ENCODE measurements around the gene AHDC1. TPM values are rescaled to one million over a fixed set of nuclear protein-coding genes. Genes with fewer than 3 reads are reported as not detected.

The AHDC1 gene
- total RNA-seq, 2 donors from 2014 or later: 27.1 to 83.7 TPM

GRCh38 chr1:27563591-27564471, 40.1 kb downstream of the AHDC1 start:
- Histone ChIP-seq H3K9me3 (no peaks in the 10 kb centered on the region), H3K4me1 (replicated peaks) (peaks cover 22% of the 10 kb centered on the region), H3K4me3 (no peak overlapping the region), H3K36me3 (no peaks in the 10 kb centered on the region), H3K27ac (peak overlapping the region; percentile 48 to 51), H3K27me3 (replicated peaks; ENCODE audit: insufficient read depth) (no peaks in the 10 kb centered on the region)
- intact Hi-C loops (cut with DNase I): no loop called here
- 35% methylated on average over 10 of the region's 10 CpGs for WGBS
- no peak for DNase-seq (ENCODE audit: low spot score)
- no peak for TF ChIP-seq CTCF (IDR thresholded peaks at IDR 0.05)
- TF ChIP-seq POLR2A (IDR thresholded peaks at IDR 0.05): no peak
- no peak for TF ChIP-seq POLR2AphosphoS5 (IDR thresholded peaks at IDR 0.05)

DNA sequence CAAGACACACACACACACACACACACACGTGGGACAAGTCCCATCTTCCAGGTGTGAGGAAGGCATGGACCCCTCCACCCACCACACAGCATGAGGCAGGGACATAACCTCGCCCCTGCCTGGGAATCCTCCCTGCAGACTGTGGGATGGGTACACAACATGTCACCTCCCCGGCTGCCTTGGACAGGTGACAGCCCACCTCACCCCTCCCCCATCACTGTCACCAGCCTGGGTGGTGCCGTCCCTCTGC, 40.7 kb downstream of the AHDC1 start:
- TF ChIP-seq POLR2A (IDR thresholded peaks at IDR 0.05) (no peak), CTCF (IDR thresholded peaks at IDR 0.05) (no peak), POLR2AphosphoS5 (IDR thresholded peaks at IDR 0.05) (no peak)
- intact Hi-C loops (cut with DNase I): no loop called here
- Histone ChIP-seq H3K27ac (peak overlapping the region; percentile 48 to 51), H3K4me3 (no peak overlapping the region), H3K4me1 (replicated peaks) (peaks cover 20% of the 10 kb centered on the region), H3K27me3 (replicated peaks; ENCODE audit: insufficient read depth) (no peaks in the 10 kb centered on the region), H3K9me3 (no peaks in the 10 kb centered on the region), H3K36me3 (no peaks in the 10 kb centered on the region)
- 26% methylated on average over 4 of the region's 4 CpGs for WGBS
- DNase-seq (ENCODE audit: low spot score): no peak

DNA sequence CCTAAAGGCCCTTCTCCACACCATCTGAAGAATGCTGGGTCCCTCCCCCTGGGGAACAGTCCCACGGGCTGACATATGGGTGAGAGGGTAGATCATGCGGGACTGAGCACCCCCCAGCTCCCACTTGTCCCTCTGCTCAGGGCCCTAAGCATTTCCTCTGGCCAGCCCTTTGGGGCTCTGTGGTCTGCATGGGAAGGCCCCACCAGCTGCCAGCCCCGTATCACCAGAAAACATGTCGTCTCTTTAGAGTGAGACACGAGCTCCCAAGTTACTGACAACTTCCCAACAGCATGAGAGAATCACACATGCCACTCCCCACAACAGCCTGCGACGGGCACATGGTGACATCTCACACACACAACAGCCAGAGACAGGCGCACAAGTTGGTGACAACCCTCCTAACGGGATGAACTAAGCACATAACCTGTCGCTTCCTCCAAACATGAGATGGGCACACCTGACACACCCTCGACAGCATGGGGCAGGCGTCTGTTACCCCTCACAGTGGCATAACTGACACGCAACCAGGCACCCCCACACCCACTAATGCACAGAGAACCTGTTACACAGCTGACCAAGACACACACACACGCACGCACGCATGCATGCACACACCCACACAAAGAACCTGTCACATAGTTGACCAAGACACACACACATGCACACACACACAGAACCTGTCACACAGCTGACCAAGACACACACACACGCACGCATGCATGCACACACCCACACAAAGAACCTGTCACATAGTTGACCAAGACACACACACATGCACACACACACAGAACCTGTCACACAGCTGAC, 41.2 kb downstream of the AHDC1 start:
- no peaks in the 10 kb centered on the region for H3K27me3 ChIP-seq (replicated peaks; ENCODE audit: insufficient read depth)
- intact Hi-C loops (cut with DNase I): no loop called here
- no peak overlapping the region for H3K4me3 ChIP-seq
- H3K27ac ChIP-seq: peak overlapping the region; percentile 67 to 72
- H3K4me1 ChIP-seq (replicated peaks): peaks cover 16% of the 10 kb centered on the region
- no peaks in the 10 kb centered on the region for H3K9me3 ChIP-seq
- no peak for DNase-seq (ENCODE audit: low spot score)
- TF ChIP-seq POLR2A (IDR thresholded peaks at IDR 0.05): no peak
- no peak for TF ChIP-seq POLR2AphosphoS5 (IDR thresholded peaks at IDR 0.05)
- TF ChIP-seq CTCF (IDR thresholded peaks at IDR 0.05): no peak
- H3K36me3 ChIP-seq: no peaks in the 10 kb centered on the region
- WGBS: 63% methylated on average over 18 of the region's 18 CpGs

- Histone ChIP-seq H3K36me3 (no peaks in the 10 kb centered on the region), H3K27me3 (replicated peaks; ENCODE audit: insufficient read depth) (no peaks in the 10 kb centered on the region), H3K4me1 (replicated peaks) (peaks cover 16% of the 10 kb centered on the region), H3K9me3 (no peaks in the 10 kb centered on the region), H3K27ac (peak overlapping the region; percentile 67 to 72), H3K4me3 (no peak overlapping the region)
- no peak for DNase-seq (ENCODE audit: low spot score)
- 51% methylated on average over 20 of the region's 20 CpGs for WGBS
- TF ChIP-seq CTCF (IDR thresholded peaks at IDR 0.05) (no peak), POLR2AphosphoS5 (IDR thresholded peaks at IDR 0.05) (no peak), POLR2A (IDR thresholded peaks at IDR 0.05) (no peak)
- intact Hi-C loops (cut with DNase I): no loop called here
Measured at GRCh38 chr1:27562021-27562420, 41.9 kb downstream of the AHDC1 start.

Measured in prostate gland (tissue), 2 donors.